GM12878 (cell line): ENCODE data around the gene SORCS2. TPM values are rescaled to one million over a fixed set of nuclear protein-coding genes. Genes with fewer than 3 reads are reported as not detected.

Experiments used
- ATAC-seq: fragments of 200-7000 bp; cut with Tn5 transposase; 3 replicates; pipeline ENCODE4 v1.9.1; 2020; ENCODE audit warnings: mild to moderate bottlenecking, moderate library complexity
- BruUV-seq: library from RNA; stranded (reverse); fragments of 400-500 nt; replicated peaks from 2 replicates; lab custom pipeline; 2021; lab: Mats Ljungman, UMichigan
- CTCF ChIA-PET: fragments of 300-600 bp; sonication (Branson Sonifier 250); formaldehyde crosslinking; extraction: SDS; loops from one replicate; lab custom pipeline; 2021; ENCODE audit warnings: inconsistent platforms; lab: Yijun Ruan, JAX
- POLR2A ChIA-PET: fragments of 350-600 bp; formaldehyde crosslinking; extraction: SDS; loops from one replicate; lab custom pipeline; 2021; ENCODE audit warnings: inconsistent platforms; lab: Charles Lee
- RAD21 ChIA-PET: fragments of 300-600 bp; sonication (Branson Sonifier 250); formaldehyde crosslinking; loops from one replicate; lab custom pipeline; 2023; ENCODE audit warnings: antibody characterized with exemption; ENCODE audit not compliant: unreplicated experiment; lab: Charles Lee
- SMC1A ChIA-PET: fragments of 300-600 bp; sonication (Branson Sonifier 250); formaldehyde crosslinking; loops from one replicate; lab custom pipeline; 2023; ENCODE audit not compliant: unreplicated experiment, uncharacterized antibody; lab: Charles Lee
- DNase-seq: peaks from one replicate; pipeline ENCODE4 v3.0.0-alpha.2; 2011; ENCODE audit warnings: low read depth, low spot score
- FAIRE-seq: peaks from 3 replicates; lab custom pipeline; 2011; peaks lifted over from hg19 to GRCh38; lab: Jason Lieb, UNC
- H2AFZ ChIP-seq: 2 replicates; pipeline ENCODE4 v1.6.0; 2011; ENCODE audit warnings: low read depth, low read length, control low read depth; ENCODE audit not compliant: control insufficient read depth
- H3K27ac ChIP-seq: 2 replicates; pipeline ENCODE4 v1.5.1; 2011; ENCODE audit warnings: control low read depth; ENCODE audit not compliant: control insufficient read depth, insufficient read depth
- H3K27me3 ChIP-seq, 2 experiments: replicated peaks in 1 of 2; 2 replicates each; pipeline versions ENCODE4 v1.6.0 to v1.6.1; 2011; ENCODE audit warnings: low read length in 1 of 2; ENCODE audit not compliant: control insufficient read depth in 2 of 2, insufficient read depth in 2 of 2
- H3K36me3 ChIP-seq, 2 experiments: 2 replicates each; pipeline ENCODE4 v1.5.1; 2011; ENCODE audit warnings: low read length in 1 of 2; ENCODE audit not compliant: control insufficient read depth in 2 of 2, insufficient read depth in 2 of 2
- H3K4me1 ChIP-seq: 2 replicates; pipeline ENCODE4 v1.6.1; 2011; ENCODE audit warnings: mild to moderate bottlenecking, low read length, moderate library complexity, mixed read lengths; ENCODE audit not compliant: control insufficient read depth, insufficient read depth
- H3K4me2 ChIP-seq: 2 replicates; pipeline ENCODE4 v1.6.0; 2011; ENCODE audit warnings: control low read depth; ENCODE audit not compliant: control insufficient read depth, insufficient read depth
- H3K4me3 ChIP-seq: fragments of 200-600 bp; sonication (generic); 2 replicates; pipeline ENCODE4 v1.5.1; 2016
- H3K79me2 ChIP-seq: 2 replicates; pipeline ENCODE4 v1.6.0; 2011; ENCODE audit warnings: low read length; ENCODE audit not compliant: control insufficient read depth, insufficient read depth
- H3K9ac ChIP-seq: 2 replicates; pipeline ENCODE4 v1.8.0; 2011; ENCODE audit warnings: low read length, control low read depth, mixed read lengths; ENCODE audit not compliant: control insufficient read depth, insufficient read depth
- H3K9me3 ChIP-seq: replicated peaks from 3 replicates; pipeline ENCODE4 v1.5.1; 2011; ENCODE audit warnings: mild to moderate bottlenecking, low read length; ENCODE audit not compliant: control insufficient read depth, insufficient read depth
- H4K20me1 ChIP-seq: 2 replicates; pipeline ENCODE4 v1.6.0; 2011; ENCODE audit not compliant: control insufficient read depth, insufficient read depth
- BCL3 ChIP-seq: IDR thresholded peaks from 2 replicates; pipeline ENCODE4 v1.6.1; 2011; ENCODE audit warnings: borderline replicate concordance, low read depth, mild to moderate bottlenecking, moderate library complexity, low read length; ENCODE audit not compliant: insufficient read depth, poor library complexity, severe bottlenecking
- CHD4 ChIP-seq: fragments of 200-600 bp; sonication (generic); IDR thresholded peaks from 2 replicates; pipeline ENCODE4 v1.6.1; 2016; ENCODE audit warnings: mild to moderate bottlenecking
- PKNOX1 ChIP-seq: fragments of 450-650 bp; IDR thresholded peaks from 2 replicates; pipeline ENCODE4 v1.6.1; 2016; ENCODE audit warnings: mild to moderate bottlenecking
- ZNF207 ChIP-seq: fragments of 450-650 bp; IDR thresholded peaks from 2 replicates; pipeline ENCODE4 v1.6.1; 2014; ENCODE audit warnings: antibody characterized with exemption, mild to moderate bottlenecking, borderline replicate concordance
- WGBS: methylation state at CpG from one replicate; pipeline ENCODE4 v1.1.6; 2016; ENCODE audit warnings: low lambda C conversion rate; ENCODE audit not compliant: insufficient replicate concordance, insufficient coverage; ENCODE audit errors: missing lambda C conversion rate; 5-methylcytosine and 5-hydroxymethylcytosine counted together
- in situ Hi-C: fragments of 300-500 bp; cut with MboI; formaldehyde crosslinking; loops from 9 replicates; pipeline ENCODE4 v1.14.3; 2018; ENCODE audit warnings: mixed read lengths
- intact Hi-C: fragments of 100-400 bp; cut with micrococcal nuclease; formaldehyde crosslinking; loops from one replicate; pipeline ENCODE4 v1.14.2; 2022; ENCODE audit not compliant: unreplicated experiment
- polyA plus RNA-seq, 11 experiments: library from polyadenylated mRNA; depleted of rRNA in 4 of 11; unstranded in 6 of 11; stranded (reverse) in 5 of 11; fragments of >200 nt; fragmentation: Nextera tagmentation in 4 of 11; fragmentation: Illumina TruSeq in 1 of 11; extraction: Ambion mirVana in 4 of 11; extraction: Trizol in 1 of 11; gene quantifications; 1 replicate in 1 of 11; 2 replicates in 10 of 11; pipeline versions ENCODE4 v1.2.1 to v1.2.3, GENCODE V29; 2011 to 2016; ENCODE audit warnings: inconsistent platforms in 2 of 11, missing spikeins in 2 of 11, low read depth in 1 of 11
- total RNA-seq, 4 experiments: library from RNA; depleted of rRNA in 3 of 4; stranded (reverse); fragments of >200 nt in 3 of 4; fragmentation: Illumina TruSeq in 1 of 4; extraction: Trizol in 1 of 4; gene quantifications; 2 replicates each; pipeline versions ENCODE4 v1.2.1 to v1.2.3, GENCODE V29; 2013 to 2021
- TF ChIP-seq, protein P1 (sequence below), 3 experiments: IDR thresholded peaks in 2 of 3; conservative IDR thresholded peaks in 1 of 3; 2 replicates each; pipeline ENCODE4 v1.5.1; 2011; ENCODE audit warnings: low read depth in 3 of 3, low read length in 3 of 3, mild to moderate bottlenecking in 3 of 3, control low read depth in 2 of 3, moderate library complexity in 2 of 3, inconsistent platforms in 1 of 3, mixed read lengths in 1 of 3; ENCODE audit not compliant: control insufficient read depth in 2 of 3, insufficient read depth in 1 of 3; ENCODE audit errors: extremely low read depth in 1 of 3
- TF ChIP-seq, protein P2 (sequence below): fragments of 450-650 bp; IDR thresholded peaks from 2 replicates; pipeline ENCODE4 v1.6.1; 2017; ENCODE audit warnings: mild to moderate bottlenecking, moderate library complexity

SORCS2 gene
- total and polyA plus RNA-seq, 10 of the 15 experiments (the other 5 are each of a cell fraction or from before 2014, with no cell fraction given) = 0.01 to 0.15 (median 0.05) TPM; not detected in 5

GRCh38 chr4:7768736-7769135 lies 576.4 kb downstream of the SORCS2 start:
- peaks cover 0 to 3% of the 10 kb centered on the region in 2 experiments; a peak in 2 of 4 replicates for H3K27me3 ChIP-seq
- no peak overlapping the region for H3K4me3 ChIP-seq
- no peak for DNase-seq
- no peak overlapping the region for H2AFZ ChIP-seq
- intact Hi-C loops = no loop called here
- no TSS peak for BruUV-seq
- TF ChIP-seq PKNOX1 (no peak), CHD4 (no peak), BCL3 (no peak), ZNF207 (no peak)
- TF ChIP-seq, protein P1, sequence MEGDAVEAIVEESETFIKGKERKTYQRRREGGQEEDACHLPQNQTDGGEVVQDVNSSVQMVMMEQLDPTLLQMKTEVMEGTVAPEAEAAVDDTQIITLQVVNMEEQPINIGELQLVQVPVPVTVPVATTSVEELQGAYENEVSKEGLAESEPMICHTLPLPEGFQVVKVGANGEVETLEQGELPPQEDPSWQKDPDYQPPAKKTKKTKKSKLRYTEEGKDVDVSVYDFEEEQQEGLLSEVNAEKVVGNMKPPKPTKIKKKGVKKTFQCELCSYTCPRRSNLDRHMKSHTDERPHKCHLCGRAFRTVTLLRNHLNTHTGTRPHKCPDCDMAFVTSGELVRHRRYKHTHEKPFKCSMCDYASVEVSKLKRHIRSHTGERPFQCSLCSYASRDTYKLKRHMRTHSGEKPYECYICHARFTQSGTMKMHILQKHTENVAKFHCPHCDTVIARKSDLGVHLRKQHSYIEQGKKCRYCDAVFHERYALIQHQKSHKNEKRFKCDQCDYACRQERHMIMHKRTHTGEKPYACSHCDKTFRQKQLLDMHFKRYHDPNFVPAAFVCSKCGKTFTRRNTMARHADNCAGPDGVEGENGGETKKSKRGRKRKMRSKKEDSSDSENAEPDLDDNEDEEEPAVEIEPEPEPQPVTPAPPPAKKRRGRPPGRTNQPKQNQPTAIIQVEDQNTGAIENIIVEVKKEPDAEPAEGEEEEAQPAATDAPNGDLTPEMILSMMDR (IDR thresholded peaks at IDR 0.05 in 2 of 3, conservative IDR thresholded peaks at IDR 0.05 in 1 of 3; ENCODE audit: control insufficient read depth in 2 of 3, extremely low read depth in 1 of 3, insufficient read depth in 1 of 3, low read depth in 3 of 3, low read length in 3 of 3) = no peak
- TF ChIP-seq, protein P2, sequence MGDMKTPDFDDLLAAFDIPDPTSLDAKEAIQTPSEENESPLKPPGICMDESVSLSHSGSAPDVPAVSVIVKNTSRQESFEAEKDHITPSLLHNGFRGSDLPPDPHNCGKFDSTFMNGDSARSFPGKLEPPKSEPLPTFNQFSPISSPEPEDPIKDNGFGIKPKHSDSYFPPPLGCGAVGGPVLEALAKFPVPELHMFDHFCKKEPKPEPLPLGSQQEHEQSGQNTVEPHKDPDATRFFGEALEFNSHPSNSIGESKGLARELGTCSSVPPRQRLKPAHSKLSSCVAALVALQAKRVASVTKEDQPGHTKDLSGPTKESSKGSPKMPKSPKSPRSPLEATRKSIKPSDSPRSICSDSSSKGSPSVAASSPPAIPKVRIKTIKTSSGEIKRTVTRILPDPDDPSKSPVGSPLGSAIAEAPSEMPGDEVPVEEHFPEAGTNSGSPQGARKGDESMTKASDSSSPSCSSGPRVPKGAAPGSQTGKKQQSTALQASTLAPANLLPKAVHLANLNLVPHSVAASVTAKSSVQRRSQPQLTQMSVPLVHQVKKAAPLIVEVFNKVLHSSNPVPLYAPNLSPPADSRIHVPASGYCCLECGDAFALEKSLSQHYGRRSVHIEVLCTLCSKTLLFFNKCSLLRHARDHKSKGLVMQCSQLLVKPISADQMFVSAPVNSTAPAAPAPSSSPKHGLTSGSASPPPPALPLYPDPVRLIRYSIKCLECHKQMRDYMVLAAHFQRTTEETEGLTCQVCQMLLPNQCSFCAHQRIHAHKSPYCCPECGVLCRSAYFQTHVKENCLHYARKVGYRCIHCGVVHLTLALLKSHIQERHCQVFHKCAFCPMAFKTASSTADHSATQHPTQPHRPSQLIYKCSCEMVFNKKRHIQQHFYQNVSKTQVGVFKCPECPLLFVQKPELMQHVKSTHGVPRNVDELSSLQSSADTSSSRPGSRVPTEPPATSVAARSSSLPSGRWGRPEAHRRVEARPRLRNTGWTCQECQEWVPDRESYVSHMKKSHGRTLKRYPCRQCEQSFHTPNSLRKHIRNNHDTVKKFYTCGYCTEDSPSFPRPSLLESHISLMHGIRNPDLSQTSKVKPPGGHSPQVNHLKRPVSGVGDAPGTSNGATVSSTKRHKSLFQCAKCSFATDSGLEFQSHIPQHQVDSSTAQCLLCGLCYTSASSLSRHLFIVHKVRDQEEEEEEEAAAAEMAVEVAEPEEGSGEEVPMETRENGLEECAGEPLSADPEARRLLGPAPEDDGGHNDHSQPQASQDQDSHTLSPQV = no peak
- POLR2A ChIA-PET = no interaction called here
- no peak for ATAC-seq
- no peaks in the 10 kb centered on the region for H3K79me2 ChIP-seq
- H3K9me3 ChIP-seq = no peaks in the 10 kb centered on the region
- CTCF ChIA-PET = interaction anchor here (2.0 to 2.2 kb wide), 2 partner anchors 34 kb away, joined by 6 to 7 read pairs; no protein-coding TSS in a partner anchor
- no peak overlapping the region for H3K9ac ChIP-seq
- H4K20me1 ChIP-seq = no peaks in the 10 kb centered on the region
- in situ Hi-C loops = loop anchor here (5.0 kb wide), 1 partner anchor 34 kb away; no protein-coding TSS in a partner anchor
- SMC1A ChIA-PET = no interaction called here
- no peaks in the 10 kb centered on the region for H3K36me3 ChIP-seq
- WGBS = 77% methylated on average over 16 of the region's 16 CpGs
- H3K27ac ChIP-seq = no peak overlapping the region
- no peak overlapping the region for H3K4me2 ChIP-seq
- FAIRE-seq = no peak
- H3K4me1 ChIP-seq = peaks cover 23% of the 10 kb centered on the region
- RAD21 ChIA-PET = no interaction called here
